ENCODE data around the gene BNC2. TPM values are rescaled to one million over a fixed set of nuclear protein-coding genes. Genes with fewer than 3 reads are reported as not detected.

BNC2 gene
- total RNA-seq, 1 experiment from 2014 or later, result 11.7 TPM

DNA sequence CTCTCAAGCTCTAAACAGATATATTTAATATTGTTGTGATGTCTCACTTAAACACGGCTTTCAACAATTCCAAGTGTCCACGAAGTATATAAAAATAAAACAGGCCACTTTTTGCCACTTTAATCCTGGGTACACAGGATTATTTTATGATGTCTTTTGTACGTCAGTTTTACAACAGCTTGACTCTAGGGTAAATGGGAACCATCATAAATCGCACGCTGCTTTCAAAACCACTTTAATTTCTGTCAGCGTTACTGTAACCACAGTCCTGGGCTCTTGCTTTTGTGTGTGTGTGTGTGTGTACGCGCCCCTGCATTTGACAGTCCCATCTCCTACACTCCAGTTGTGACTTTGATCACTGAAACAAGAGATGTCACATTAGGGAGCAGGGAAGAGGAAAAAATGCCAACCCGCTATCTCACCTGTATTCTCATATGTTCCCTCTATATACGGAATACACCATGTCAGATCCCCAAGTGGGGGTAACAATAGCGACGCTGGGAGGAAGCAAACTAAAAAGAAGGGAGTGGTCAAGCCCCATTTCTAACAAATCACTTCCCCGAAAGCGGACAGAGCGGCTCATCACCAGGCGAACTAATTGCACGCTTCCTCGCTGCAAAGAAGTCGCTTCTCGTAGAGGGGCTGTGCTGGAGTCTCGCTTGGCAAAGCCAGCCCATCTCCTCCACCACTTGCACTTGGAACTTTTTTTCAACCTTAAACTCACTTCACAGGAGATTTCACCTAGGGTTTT is 1.2 kb downstream of the BNC2 start:
- no peak for TF ChIP-seq EZH2 (IDR thresholded peaks at IDR 0.05; ENCODE audit: low read length, unreplicated experiment)
- no peak for TF ChIP-seq EZH2phosphoT487 (IDR thresholded peaks at IDR 0.05; ENCODE audit: borderline replicate concordance, low read length)
- TF ChIP-seq, protein P1, sequence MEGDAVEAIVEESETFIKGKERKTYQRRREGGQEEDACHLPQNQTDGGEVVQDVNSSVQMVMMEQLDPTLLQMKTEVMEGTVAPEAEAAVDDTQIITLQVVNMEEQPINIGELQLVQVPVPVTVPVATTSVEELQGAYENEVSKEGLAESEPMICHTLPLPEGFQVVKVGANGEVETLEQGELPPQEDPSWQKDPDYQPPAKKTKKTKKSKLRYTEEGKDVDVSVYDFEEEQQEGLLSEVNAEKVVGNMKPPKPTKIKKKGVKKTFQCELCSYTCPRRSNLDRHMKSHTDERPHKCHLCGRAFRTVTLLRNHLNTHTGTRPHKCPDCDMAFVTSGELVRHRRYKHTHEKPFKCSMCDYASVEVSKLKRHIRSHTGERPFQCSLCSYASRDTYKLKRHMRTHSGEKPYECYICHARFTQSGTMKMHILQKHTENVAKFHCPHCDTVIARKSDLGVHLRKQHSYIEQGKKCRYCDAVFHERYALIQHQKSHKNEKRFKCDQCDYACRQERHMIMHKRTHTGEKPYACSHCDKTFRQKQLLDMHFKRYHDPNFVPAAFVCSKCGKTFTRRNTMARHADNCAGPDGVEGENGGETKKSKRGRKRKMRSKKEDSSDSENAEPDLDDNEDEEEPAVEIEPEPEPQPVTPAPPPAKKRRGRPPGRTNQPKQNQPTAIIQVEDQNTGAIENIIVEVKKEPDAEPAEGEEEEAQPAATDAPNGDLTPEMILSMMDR (conservative IDR thresholded peaks at IDR 0.05; ENCODE audit: low read depth, low read length), result no peak
- H3K79me2 ChIP-seq (ENCODE audit: low read length), result peaks cover 55% of the 10 kb centered on the region
- peak overlapping the region; percentile 64 for H3K27ac ChIP-seq (ENCODE audit: low read length)
- ChIA-PET POLR2A (ENCODE audit: unreplicated experiment) (no interaction called here), CTCF (no interaction called here)
- peak overlapping the region; percentile 82 for H3K9ac ChIP-seq (ENCODE audit: low read length)
- H4K20me1 ChIP-seq (ENCODE audit: low read length), result no peaks in the 10 kb centered on the region
- peak overlapping the region; percentile 90 for H2AFZ ChIP-seq (ENCODE audit: low read length)
- peaks cover 55% of the 10 kb centered on the region for H3K4me1 ChIP-seq (ENCODE audit: insufficient read depth, low read length)
- intact Hi-C loops (cut with micrococcal nuclease), result loop anchor here (2.0 to 5.0 kb wide), 4 partner anchors 53 to 242 kb away; no protein-coding TSS in a partner anchor
- no peaks in the 10 kb centered on the region for H3K9me2 ChIP-seq (replicated peaks; ENCODE audit: low read length)
- BruUV-seq (replicated peaks), result TSS peak; percentile 20
- DNase-seq (peak; percentile 54), ATAC-seq (peak; percentile 3)
- H3K9me3 ChIP-seq (ENCODE audit: low read length), result no peaks in the 10 kb centered on the region
- no peaks in the 10 kb centered on the region for H3K27me3 ChIP-seq (ENCODE audit: low read length)
- no peaks in the 10 kb centered on the region for H3K36me3 ChIP-seq (ENCODE audit: low read depth, low read length)
- peak overlapping the region; percentile 89 for H3K4me3 ChIP-seq (ENCODE audit: low read length)
- H3K4me2 ChIP-seq (ENCODE audit: low read length), result peak overlapping the region; percentile 89
- H3F3A ChIP-seq (ENCODE audit: low read length, unreplicated experiment), result no peaks in the 10 kb centered on the region

DNA sequence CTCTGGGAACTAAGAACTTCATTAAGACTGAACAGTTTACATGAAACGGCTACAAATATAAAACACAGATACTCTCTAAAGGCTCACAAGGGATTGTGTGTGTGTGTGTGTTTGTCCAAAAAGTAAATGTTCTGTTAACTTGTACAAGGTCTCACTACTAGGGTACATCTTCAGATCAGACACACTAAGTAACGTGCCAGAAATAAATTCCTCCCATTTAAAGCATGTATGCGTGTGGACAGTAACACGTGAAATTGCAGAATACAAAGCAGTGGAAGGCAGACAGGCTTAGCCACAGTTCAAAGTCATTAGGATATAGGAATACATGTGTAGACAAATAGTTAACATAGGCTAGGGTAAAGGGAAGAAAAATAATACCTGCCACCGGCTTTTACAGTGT is 1.8 kb downstream of the BNC2 start:
- Histone ChIP-seq H3K4me1 (ENCODE audit: insufficient read depth, low read length) (peaks cover 54% of the 10 kb centered on the region), H3K36me3 (ENCODE audit: low read depth, low read length) (no peaks in the 10 kb centered on the region), H3K27ac (ENCODE audit: low read length) (peak overlapping the region; percentile 64), H3K9me3 (ENCODE audit: low read length) (no peaks in the 10 kb centered on the region), H3K4me3 (ENCODE audit: low read length) (peak overlapping the region; percentile 89), H4K20me1 (ENCODE audit: low read length) (no peaks in the 10 kb centered on the region), H2AFZ (ENCODE audit: low read length) (peak overlapping the region; percentile 90), H3K27me3 (ENCODE audit: low read length) (no peaks in the 10 kb centered on the region), H3K9me2 (replicated peaks; ENCODE audit: low read length) (no peaks in the 10 kb centered on the region), H3K4me2 (ENCODE audit: low read length) (peak overlapping the region; percentile 89), H3F3A (ENCODE audit: low read length, unreplicated experiment) (no peaks in the 10 kb centered on the region), H3K9ac (ENCODE audit: low read length) (peak overlapping the region; percentile 82), H3K79me2 (ENCODE audit: low read length) (peaks cover 57% of the 10 kb centered on the region)
- ATAC-seq (no peak), DNase-seq (no peak)
- TF ChIP-seq, protein P1 (conservative IDR thresholded peaks at IDR 0.05; ENCODE audit: low read depth, low read length), result no peak
- TF ChIP-seq EZH2phosphoT487 (IDR thresholded peaks at IDR 0.05; ENCODE audit: borderline replicate concordance, low read length) (no peak), EZH2 (IDR thresholded peaks at IDR 0.05; ENCODE audit: low read length, unreplicated experiment) (no peak)
- BruUV-seq (replicated peaks), result no TSS peak
- CTCF ChIA-PET, result no interaction called here
- intact Hi-C loops (cut with micrococcal nuclease), result loop anchor here (2.0 to 5.0 kb wide), 4 partner anchors 54 to 241 kb away; no protein-coding TSS in a partner anchor
- POLR2A ChIA-PET (ENCODE audit: unreplicated experiment), result no interaction called here
